HT-29 (cell line): Measurements from ENCODE around the gene MRPL51. TPM values are rescaled to one million over a fixed set of nuclear protein-coding genes. Genes with fewer than 3 reads are reported as not detected.
"Not testable (repeated sequence)": the region's sequence is repeated elsewhere in the genome, so short reads cannot be mapped to it uniquely, and the experiment has no call there.

Source experiments
- DNase-seq: peaks from one replicate; pipeline ENCODE4 v3.0.0-alpha.2; 2015; ENCODE audit warnings: low spot score
- total RNA-seq: library from RNA; depleted of rRNA; stranded (reverse); fragments of >200 nt; shearing (Covaris generic); gene quantifications from 2 replicates; pipeline ENCODE4 v1.2.3, GENCODE V29; 2014

MRPL51 gene
- total RNA-seq, 1 experiment from 2014 or later: 147 TPM

DNA sequence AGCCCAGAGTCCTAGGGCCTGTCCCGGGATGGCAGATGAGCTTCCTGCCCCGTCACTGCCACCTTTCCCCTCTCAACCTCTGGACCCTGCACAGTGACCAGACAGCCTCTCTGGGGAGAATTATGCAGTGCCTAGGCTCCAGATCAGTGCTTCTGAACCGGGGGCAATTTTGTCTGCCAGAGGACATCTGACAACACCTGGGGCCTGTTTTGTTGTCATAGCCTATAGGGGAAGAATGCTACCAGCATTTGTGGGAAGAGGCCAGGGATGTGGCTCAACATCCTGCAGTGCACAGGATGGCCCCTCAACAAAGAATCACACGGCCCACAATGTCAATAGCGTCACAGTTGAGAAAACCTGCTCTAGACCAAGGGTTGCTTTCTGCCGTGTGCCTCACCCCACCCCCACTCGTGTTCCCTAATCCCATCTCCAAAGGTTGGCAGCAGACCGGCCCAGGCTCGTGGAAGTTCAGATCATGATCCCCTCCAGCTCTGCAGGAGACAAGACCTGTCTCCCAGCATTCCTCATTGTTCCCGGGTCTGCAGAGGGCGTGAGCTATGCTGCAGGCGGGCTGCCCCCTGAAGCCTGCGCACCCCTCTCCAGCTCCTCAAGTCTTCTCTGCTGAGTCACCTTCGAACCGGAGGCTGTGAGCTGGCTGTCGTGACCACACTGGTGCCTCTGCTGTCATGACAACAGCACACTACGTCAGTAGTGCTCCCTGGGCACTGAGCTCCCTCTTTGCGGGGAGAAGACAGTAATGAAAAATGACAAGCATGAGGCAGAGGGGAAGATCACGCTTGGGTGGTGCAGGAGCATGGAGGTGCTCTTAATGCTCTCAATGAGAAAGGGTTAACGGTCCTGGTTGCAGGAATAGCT lies 39.2 kb upstream of the MRPL51 start:
- DNase-seq: peak; percentile 86

GRCh38 chr12:6530576-6531260 lies 37.7 kb upstream of the MRPL51 start:
- no peak for DNase-seq

DNA sequence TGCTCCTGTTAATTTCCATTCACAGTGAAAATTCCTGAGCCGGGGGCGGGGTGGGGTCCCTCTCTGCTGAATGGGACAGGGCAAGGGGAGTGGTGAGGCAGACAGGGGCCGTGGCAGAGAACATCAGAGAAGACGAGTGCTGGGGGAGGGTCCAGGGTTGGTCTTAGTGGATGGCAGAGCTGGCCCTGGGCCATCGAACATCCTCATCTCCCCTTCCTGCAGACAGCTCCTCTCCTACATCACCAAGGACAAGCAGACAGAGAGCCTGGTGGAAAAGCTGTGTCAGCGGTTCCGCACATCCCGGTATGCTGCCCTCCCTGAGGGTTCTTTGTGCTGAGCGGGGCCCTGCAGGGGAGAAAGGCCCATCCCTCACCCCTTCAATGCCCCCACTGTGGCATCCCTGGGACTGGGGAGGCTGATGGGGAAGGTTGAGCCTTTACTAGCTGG lies 36.3 kb upstream of the MRPL51 start:
- DNase-seq: no peak

GRCh38 chr12:6528539-6529235 lies 35.6 kb upstream of the MRPL51 start:
- no peak for DNase-seq

DNA sequence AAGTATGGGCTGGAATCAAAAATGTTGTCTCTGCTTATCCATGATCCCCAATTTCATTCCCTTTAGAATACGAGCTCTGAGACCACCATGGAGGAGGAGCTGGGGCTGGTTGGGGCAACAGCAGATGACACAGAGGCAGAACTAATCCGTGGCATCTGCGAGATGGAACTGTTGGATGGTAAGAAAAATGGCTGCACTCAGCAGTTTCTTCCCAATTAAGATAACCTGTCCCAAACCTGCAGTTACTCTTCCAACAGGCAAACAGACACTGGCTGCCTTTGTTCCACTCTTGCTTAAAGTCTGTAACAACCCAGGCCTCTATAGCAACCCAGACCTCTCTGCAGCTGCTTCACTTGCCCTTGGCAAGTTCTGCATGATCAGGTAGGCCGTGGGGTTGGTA lies 34.6 kb upstream of the MRPL51 start:
- no peak for DNase-seq

GRCh38 chr12:6526766-6527525 lies 33.9 kb upstream of the MRPL51 start:
- no peak for DNase-seq

DNA sequence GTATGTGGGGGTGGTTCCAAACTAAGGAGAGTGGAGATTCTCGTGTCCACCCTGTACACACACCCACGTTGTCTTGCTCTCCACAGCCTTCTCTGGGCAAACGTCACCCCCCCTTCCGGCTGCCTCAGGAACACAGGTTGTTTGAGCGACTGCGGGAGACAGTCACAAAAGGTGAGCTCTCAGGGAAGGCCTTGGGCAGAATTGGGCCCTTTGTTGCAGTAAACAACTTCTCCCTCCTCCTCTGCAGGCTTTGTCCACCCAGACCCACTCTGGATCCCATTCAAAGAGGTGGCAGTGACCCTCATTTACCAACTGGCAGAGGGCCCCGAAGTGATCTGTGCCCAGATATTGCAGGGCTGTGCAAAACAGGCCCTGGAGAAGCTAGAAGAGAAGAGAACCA lies 33.1 kb upstream of the MRPL51 start:
- no peak for DNase-seq

DNA sequence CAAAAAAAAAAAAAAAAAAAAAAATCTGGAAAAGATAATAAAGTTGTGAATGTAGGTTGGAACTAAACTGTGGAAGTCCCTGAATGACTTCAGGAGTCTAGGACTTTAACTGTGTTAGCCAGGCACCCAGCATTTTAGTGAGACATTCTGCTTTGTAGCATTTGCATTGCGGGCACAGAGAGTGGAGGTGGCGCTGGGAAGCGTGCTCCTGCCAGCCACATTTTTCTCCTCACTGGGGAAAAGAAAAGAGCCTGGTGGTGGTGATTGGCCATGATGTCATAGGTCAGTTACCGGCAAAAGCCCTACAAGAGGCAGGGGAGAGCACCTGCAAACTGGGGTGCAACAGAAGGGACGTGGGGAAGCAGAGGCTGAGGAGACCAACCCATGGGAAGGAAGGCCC lies 31.6 kb upstream of the MRPL51 start:
- DNase-seq: no peak

DNA sequence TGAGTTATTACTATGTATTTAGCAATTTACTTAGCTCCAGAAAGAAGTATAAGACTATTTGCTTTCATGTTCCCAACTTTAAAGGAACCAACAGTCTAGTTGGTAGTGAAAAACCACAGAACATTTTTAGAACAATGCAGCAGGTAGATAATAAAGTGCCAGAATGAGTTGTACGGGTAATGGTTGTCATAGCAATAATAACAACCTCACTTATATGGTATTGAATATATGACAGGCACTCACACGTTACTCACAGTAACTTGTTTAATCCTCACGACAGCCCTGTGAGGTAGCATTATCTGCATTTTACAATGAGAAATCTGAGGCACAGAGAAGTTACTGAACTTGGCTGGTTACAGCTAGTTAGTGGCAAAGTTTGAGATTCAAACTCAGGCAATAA lies 30.6 kb upstream of the MRPL51 start:
- no peak for DNase-seq

DNA sequence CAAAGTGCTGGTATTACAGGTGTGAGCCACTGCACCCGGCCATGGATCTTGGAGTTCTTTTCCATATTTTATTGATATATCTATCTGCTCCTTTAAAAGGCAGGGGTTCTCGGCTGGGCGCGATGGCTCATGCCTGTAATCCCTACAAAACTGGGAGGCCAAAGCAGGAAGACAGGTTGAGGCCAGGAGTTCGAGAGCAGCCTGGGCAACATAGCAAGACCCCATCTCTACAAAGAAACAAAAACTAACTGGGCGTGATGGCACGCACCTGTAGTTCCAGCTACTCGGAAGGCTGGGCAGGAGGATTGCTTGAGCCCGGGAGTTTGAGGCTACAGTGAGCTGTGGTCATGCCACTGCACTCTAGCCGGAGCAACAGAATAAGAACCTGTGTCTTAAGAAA lies 29.1 kb upstream of the MRPL51 start:
- DNase-seq: no peak

DNA sequence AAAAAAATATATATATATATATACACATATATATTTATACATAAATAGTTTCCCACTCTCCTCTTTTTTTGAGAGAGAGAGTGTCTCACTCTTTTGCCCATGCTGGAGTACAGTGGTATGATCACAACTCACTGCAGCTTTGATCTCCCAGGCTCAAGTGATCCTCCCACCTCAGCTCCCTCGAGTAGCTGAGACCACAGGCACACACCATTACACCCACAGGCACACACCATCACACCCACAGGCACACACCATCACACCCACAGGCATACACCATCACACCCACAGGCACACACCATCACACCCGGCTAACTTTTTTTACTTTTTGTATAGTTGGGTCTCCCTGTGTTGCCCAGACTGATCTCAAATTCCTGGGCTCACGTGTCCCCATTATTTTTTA lies 27.1 kb upstream of the MRPL51 start:
- DNase-seq: no peak

- DNase-seq: no peak
Observed at GRCh38 chr12:6508087-6508486, 15.0 kb upstream of the MRPL51 start.

DNA sequence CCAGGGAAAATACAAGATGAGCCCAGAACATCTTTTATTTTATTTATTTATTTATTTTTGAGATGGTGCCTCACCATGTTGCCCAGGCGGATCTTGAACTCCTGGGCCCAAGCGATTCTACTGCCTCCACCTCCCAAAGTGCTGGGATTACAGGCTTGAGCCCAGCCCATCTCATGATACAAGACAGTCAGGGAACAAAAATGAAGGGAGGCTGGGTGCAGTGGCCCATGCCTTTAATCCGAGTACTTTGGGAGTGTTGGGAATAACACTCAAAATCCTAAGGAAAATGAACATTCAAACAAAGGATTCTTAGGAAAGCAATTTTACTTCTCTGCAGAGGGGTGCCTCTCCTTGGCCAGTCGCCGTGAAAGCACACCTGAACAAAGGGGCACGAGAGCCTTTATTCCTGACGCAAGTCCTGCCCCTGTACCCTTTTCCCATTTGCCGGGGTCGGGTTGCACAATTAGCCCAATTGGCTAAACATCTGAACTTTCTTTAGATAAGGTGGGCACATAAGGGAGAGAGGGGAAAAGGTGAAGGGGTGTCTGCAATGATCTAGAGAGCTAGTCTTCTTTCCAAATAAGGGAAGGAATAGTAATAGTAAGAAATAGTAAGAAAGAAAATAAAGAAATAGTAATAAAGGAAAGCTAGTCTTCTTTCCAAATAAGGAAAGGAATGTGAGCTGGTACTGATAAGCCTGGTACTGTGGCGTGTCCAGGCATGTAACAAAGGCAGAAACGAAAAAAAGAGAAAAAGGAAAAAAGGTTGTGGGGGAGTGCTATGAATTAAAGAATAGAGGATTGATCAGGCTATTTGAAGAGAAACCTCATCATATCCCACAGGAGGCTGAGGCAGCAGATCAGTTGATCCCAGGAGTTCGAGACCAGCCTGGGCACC lies 14.3 kb upstream of the MRPL51 start:
- no peak for DNase-seq

- DNase-seq: no peak
Observed at GRCh38 chr12:6500466-6500865, 7.4 kb upstream of the MRPL51 start.

DNA sequence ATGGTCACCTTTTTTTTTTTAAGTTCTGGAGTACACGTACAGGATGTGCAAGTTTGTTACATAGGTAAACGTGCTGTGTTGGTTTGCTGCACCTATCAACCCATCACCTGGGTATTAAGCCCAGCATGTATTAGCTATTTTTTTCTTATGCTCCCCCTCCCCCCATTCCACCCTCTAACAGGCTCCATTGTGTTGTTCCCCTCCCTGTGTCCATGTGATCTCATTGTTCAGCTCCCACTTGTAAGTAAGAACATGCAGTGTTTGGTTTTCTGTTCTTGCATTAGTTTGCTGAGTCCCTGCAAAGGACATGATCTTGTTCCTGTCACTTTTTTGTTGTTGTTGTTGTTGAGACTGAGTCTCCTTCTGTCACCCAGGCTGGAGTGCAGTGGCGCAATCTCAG lies 4.2 kb upstream of the MRPL51 start:
- not testable (repeated sequence) for DNase-seq

DNA sequence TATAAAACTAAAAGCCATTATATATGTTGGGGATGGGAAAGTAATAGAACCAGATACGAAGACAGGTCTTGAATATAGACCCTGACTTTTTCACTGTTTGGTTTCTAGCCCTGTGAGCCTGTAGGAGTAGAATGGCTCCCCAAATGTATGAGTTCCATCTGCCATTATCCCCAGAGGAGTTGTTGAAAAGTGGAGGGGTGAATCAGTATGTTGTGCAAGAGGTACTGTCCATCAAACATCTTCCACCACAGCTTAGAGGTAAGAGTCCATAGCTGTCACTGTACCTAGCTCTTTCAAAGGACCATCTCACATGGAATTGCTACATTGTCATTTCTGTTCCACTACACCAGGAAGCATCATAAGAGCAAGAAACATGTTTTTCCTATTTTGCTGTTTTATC lies 1.9 kb upstream of the MRPL51 start:
- no peak for DNase-seq

- peak; percentile 50 for DNase-seq
Observed at GRCh38 chr12:6494258-6494743, 1.2 kb upstream of the MRPL51 start.

DNA sequence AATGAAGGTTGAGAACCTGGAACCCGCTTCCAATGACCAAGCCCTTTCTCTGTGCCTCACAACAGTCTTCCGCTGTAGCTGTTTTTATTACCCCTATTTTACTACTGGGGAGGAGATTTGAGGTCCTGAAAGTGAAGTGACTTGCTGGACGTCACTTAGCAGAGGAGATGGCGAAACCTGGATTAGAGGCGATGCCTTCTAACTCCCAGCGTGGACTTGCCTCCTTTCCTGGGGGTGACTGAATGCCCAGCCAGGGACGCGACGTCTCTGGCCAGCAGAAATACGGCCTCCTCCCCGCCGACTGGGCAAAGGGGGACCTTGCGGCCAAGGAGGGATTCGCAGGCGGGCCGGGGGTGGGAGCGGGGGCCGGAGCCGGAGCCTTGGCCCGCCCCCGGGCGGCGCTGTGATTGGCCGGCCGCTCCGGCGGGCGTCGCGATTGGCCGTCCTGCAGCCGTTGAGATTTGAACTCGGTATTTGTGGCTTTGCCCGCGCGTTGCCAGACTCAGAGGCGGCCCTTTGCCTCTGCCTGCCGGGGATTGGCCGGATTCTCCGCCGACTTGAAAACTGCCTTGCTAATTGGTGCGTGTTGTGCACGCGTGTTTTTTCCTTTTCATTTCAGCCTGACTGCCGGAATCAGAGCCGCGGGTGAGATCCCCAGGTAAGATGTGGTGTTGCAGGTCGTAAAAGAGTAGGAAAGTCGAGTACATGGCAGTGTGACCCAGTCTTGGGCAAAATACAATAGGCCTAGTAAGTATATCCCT lies 615 bp upstream of the MRPL51 start, which contains the start of gene NCAPD2:
Gene NCAPD2 (plus strand): TSS at position 606 of the 761 bp plus-strand sequence. CDS start 997 bp downstream, outside the sequence.
- DNase-seq: peak; percentile 98

DNA sequence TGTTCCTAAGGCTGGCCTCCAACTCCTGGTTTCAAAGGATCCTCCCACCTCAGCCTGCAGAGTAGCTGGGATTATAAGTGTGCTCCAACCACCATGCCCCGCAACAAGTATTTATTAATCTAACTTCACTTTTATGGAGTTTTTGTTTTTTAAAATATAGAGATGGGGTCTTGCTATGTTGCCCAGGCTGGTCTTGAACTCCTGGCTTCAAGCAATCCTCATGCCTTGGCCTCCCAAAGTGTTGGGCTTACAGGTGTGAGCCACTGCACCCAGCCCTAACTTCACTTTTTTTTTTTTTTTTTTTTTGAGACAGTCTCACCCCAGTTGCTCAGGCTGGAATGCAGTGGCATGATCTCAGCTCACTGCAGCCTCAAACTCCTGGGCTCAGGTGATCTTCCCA lies 2.4 kb downstream of the MRPL51 start:
- DNase-seq: not testable (repeated sequence)
